ENCODE measurements around the gene ATG9B.

The ATG9B gene

DNA sequence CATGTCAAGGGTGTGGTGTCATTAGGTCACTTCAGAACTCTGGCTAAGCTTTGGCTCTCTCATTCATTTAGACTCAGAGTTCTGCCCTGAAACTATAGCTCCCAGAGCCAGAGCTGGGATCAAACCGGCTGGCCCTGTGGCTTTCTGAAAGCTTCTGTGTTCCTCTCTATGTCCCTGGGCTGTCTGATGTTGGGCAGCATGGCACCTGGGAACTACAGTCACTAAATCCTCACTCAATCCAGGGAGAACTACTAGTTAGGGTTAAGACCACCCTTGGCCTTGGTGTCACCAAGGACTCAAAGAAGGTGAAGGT is 13.2 kb downstream of the ATG9B start:
- H3K27ac ChIP-seq: no peak overlapping the region
- TF ChIP-seq, protein P1, sequence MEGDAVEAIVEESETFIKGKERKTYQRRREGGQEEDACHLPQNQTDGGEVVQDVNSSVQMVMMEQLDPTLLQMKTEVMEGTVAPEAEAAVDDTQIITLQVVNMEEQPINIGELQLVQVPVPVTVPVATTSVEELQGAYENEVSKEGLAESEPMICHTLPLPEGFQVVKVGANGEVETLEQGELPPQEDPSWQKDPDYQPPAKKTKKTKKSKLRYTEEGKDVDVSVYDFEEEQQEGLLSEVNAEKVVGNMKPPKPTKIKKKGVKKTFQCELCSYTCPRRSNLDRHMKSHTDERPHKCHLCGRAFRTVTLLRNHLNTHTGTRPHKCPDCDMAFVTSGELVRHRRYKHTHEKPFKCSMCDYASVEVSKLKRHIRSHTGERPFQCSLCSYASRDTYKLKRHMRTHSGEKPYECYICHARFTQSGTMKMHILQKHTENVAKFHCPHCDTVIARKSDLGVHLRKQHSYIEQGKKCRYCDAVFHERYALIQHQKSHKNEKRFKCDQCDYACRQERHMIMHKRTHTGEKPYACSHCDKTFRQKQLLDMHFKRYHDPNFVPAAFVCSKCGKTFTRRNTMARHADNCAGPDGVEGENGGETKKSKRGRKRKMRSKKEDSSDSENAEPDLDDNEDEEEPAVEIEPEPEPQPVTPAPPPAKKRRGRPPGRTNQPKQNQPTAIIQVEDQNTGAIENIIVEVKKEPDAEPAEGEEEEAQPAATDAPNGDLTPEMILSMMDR (conservative IDR thresholded peaks at IDR 0.05): no peak

DNA sequence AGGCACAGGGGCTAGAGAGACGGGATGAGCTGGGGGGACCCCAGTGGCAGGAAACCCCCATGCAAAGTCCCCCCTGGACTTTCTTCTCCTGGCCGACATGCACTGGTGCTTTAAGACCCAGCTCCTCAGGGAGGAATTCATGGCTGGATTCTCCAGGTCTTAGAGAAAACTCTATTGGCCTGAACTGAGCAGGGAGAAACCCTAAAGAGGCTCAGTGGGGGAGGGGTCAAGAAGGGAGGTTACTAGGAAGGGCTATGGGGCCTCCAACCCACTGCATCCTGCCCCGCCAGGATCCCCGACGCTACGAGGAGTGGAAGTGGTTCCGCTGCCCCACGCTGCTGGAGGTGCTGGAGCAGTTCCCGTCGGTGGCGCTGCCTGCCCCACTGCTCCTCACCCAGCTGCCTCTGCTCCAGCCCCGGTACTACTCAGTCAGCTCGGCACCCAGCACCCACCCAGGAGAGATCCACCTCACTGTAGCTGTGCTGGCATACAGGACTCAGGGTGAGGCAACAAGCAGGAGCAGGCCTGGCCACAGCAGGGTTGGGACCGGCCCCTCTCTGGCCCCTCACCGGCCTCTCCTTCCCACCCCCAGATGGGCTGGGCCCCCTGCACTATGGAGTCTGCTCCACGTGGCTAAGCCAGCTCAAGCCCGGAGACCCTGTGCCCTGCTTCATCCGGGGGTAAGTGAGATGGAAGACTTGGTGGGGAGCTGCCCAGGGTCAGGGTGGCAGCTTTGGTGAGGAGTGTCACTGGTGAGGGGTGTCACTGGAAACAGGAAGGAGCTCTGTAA is 13.8 kb downstream of the ATG9B start:
- H3K27ac ChIP-seq: no peak overlapping the region
- TF ChIP-seq, protein P1 (conservative IDR thresholded peaks at IDR 0.05): no peak

DNA sequence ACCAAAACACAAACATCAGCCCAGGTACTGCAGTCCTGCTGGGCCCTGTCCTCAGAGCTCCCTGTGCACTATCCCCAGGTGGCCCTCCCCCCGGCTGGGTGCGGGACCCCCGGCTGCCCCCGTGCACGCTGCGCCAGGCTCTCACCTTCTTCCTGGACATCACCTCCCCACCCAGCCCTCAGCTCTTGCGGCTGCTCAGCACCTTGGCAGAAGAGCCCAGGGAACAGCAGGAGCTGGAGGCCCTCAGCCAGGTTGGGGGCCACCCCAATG is 14.3 kb downstream of the ATG9B start:
- no peak overlapping the region for H3K27ac ChIP-seq
- TF ChIP-seq, protein P1 (conservative IDR thresholded peaks at IDR 0.05): no peak

DNA sequence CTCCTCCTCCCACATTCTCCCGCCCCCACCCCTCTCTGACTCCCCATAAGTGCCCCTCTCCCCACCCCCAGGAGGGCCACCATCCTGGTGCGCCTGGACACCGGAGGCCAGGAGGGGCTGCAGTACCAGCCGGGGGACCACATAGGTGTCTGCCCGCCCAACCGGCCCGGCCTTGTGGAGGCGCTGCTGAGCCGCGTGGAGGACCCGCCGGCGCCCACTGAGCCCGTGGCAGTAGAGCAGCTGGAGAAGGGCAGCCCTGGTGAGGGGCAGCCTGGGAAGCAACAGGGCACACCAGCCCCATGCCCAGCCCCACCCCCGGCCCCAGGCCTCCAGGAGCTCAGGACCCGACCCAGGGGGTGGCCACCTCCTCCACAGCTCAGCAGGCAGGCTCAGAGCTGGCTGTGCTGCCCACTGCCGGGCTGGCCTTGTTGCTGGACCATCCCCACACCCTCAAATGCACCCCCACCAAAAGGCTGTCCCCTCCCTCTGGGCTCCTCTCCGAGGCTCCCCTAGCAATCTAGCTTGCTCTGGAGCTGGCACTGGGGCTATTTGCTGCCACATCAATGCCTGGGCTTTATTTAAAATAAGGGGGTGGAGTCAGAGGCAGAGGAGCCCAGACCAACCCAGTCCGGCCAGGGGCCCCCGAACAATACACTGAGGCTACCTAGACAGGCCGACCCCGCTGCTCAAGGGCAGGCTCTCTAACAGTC is 14.8 kb downstream of the ATG9B start:
- H3K27ac ChIP-seq: no peak overlapping the region

DNA sequence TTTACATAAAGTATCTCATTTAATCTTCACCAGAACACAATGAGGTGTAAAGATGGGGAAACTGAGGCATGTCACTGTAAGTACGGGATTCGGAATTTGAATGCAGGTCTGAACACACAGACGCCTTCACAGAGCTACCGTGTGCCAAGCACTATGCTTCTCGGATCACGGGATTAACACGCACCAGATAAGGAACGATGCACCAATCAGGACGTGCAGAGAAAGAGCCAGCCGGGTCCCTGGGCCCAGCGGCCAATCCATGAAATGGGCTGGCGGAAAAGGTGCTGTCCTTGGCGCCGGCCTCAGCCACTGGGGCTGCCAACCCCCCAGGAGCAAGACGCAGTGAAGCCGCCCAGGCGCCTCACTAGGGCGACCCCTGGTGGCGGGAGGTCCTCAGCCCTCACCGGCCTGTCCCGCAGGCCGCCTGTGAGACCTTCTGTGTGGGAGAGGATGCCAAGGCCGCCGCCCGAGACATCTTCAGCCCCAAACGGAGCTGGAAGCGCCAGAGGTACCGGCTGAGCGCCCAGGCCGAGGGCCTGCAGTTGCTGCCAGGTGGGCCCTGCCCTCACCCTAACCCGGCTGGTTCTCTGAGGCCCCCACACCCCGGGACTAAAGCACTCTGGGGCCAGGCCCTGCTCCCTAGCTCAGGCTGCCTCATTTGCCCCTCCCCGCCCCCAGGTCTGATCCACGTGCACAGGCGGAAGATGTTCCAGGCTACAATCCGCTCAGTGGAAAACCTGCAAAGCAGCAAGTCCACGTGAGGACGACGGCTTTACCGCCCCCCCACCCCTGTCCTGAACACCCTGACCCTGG is 15.6 kb downstream of the ATG9B start:
- TF ChIP-seq, protein P1 (conservative IDR thresholded peaks at IDR 0.05): peak; percentile 46
- no peak overlapping the region for H3K27ac ChIP-seq

More for the DNA sequence above, 14.8 kb downstream of the ATG9B start:
- TF ChIP-seq, protein P1 (conservative IDR thresholded peaks at IDR 0.05): no peak

DNA sequence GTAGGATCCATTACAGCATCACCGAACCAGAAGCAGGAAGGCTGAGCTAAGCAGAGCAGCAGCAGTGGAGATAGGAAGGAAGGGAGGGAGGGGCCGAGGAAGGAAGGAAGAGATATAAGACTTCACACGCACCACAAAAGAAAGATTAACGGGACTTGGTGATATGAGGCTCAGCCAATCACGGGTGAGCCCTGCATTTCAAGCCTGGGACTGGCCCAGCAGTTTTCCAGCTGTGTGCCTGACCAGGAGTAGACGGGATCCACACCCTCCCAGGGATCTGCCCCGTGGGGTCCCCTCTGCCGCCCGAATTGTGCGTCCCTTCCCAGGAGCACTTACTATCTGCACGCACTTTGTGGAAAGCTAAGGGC is 16.2 kb downstream of the ATG9B start:
- TF ChIP-seq, protein P1 (conservative IDR thresholded peaks at IDR 0.05): no peak
- H3K27ac ChIP-seq: 0 out of 2 replicates have a peak overlapping the region, but pooled peaks have one; percentile 19

DNA sequence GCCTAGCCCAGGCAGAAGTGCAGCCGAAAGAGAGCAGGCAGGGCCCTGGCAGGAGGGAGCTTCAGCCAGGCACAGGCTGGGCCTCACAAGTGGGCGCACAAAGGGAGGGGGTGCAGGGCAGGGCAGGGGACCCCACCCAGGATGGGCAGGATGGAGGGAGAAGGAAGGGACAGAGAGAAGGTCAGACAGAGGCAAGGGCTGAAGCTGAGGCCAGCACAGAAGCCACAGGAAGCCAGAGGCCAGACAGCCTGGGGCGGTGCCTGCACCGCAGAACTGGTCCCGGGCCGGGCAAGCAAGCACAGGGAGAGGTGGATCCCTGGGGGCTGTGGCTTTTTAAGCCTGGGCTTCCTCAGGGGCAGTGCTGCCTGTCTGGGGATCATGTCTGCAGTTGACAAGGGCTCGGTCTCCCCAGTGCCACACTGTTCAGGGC is 16.8 kb downstream of the ATG9B start:
- TF ChIP-seq, protein P1 (conservative IDR thresholded peaks at IDR 0.05): no peak
- H3K27ac ChIP-seq: 0 out of 2 replicates have a peak overlapping the region, but pooled peaks have one; percentile 19
